H9 (cell line): ENCODE measurements around the gene B3GNT4. TPM values are rescaled to one million over a fixed set of nuclear protein-coding genes. Genes with fewer than 3 reads are reported as not detected.

Source experiments
- DNase-seq: peaks from one replicate; pipeline ENCODE4 v3.0.0-alpha.2; 2017
- H2AFZ ChIP-seq: one replicate; pipeline ENCODE4 v1.6.1; 2013; ENCODE audit warnings: mild to moderate bottlenecking, low read length, control low read depth, moderate library complexity
- H2AK5ac ChIP-seq: 2 replicates; pipeline ENCODE4 v1.6.1; 2013; ENCODE audit warnings: low read length, control low read depth, mixed read lengths; ENCODE audit not compliant: insufficient read length
- H2BK120ac ChIP-seq: one replicate; pipeline ENCODE4 v1.6.1; 2013; ENCODE audit warnings: low read depth, mild to moderate bottlenecking, low read length, control low read depth, inconsistent platforms; ENCODE audit not compliant: poor library complexity, severe bottlenecking
- H2BK12ac ChIP-seq: 2 replicates; pipeline ENCODE4 v1.6.1; 2013; ENCODE audit warnings: low read length, control low read depth, mixed read lengths, low read depth; ENCODE audit not compliant: insufficient read length
- H2BK15ac ChIP-seq: 2 replicates; pipeline ENCODE4 v1.6.1; 2013; ENCODE audit warnings: low read depth, low read length, control low read depth
- H2BK20ac ChIP-seq: one replicate; pipeline ENCODE4 v1.6.1; 2013; ENCODE audit warnings: low read depth, mild to moderate bottlenecking, low read length, control low read depth, inconsistent platforms; ENCODE audit not compliant: poor library complexity, severe bottlenecking
- H2BK5ac ChIP-seq: 2 replicates; pipeline ENCODE4 v1.6.1; 2013; ENCODE audit warnings: low read length, control low read depth, mixed read lengths; ENCODE audit not compliant: insufficient read length
- H3K14ac ChIP-seq: 2 replicates; pipeline ENCODE4 v1.6.1; 2013; ENCODE audit warnings: low read length, control low read depth; ENCODE audit not compliant: insufficient read depth
- H3K18ac ChIP-seq: 2 replicates; pipeline ENCODE4 v1.6.1; 2013; ENCODE audit warnings: low read depth, mild to moderate bottlenecking, mixed read lengths, low read length, control low read depth; ENCODE audit not compliant: insufficient read length
- H3K23ac ChIP-seq: 2 replicates; pipeline ENCODE4 v1.6.1; 2013; ENCODE audit warnings: low read length, control low read depth, mixed read lengths, low read depth; ENCODE audit not compliant: insufficient read length
- H3K23me2 ChIP-seq: 2 replicates; pipeline ENCODE4 v1.6.1; 2013; ENCODE audit warnings: low read depth, mild to moderate bottlenecking, mixed read lengths, low read length, control low read depth; ENCODE audit not compliant: insufficient read length, poor library complexity, severe bottlenecking
- H3K27ac ChIP-seq: 2 replicates; pipeline ENCODE4 v1.5.1; 2013; ENCODE audit warnings: low read length, control low read depth, mixed read lengths, low read depth; ENCODE audit not compliant: insufficient read length
- H3K27me3 ChIP-seq: 2 replicates; pipeline ENCODE4 v1.6.1; 2013; ENCODE audit warnings: low read length, control low read depth, inconsistent platforms; ENCODE audit not compliant: insufficient read depth
- H3K4ac ChIP-seq: 2 replicates; pipeline ENCODE4 v1.6.1; 2013; ENCODE audit warnings: low read depth, mild to moderate bottlenecking, control low read depth, inconsistent platforms, low read length, moderate library complexity
- H3K4me1 ChIP-seq: 2 replicates; pipeline ENCODE4 v1.6.1; 2013; ENCODE audit warnings: low read length, control low read depth, inconsistent platforms; ENCODE audit not compliant: insufficient read depth
- H3K4me2 ChIP-seq: 2 replicates; pipeline ENCODE4 v1.6.1; 2013; ENCODE audit warnings: low read length, control low read depth, mixed read lengths; ENCODE audit not compliant: insufficient read length, insufficient read depth
- H3K56ac ChIP-seq: 2 replicates; pipeline ENCODE4 v1.6.1; 2013; ENCODE audit warnings: low read depth, mild to moderate bottlenecking, mixed read lengths, low read length, control low read depth; ENCODE audit not compliant: insufficient read length
- H3K79me1 ChIP-seq: 2 replicates; pipeline ENCODE4 v1.6.1; 2013; ENCODE audit warnings: low read depth, mild to moderate bottlenecking, moderate library complexity, low read length, control low read depth, inconsistent platforms; ENCODE audit not compliant: insufficient read depth, poor library complexity, severe bottlenecking
- H3K79me2 ChIP-seq: 2 replicates; pipeline ENCODE4 v1.6.1; 2013; ENCODE audit warnings: low read length, control low read depth, inconsistent platforms; ENCODE audit not compliant: insufficient read depth
- H3K9ac ChIP-seq: 2 replicates; pipeline ENCODE4 v1.6.1; 2013; ENCODE audit warnings: low read length, control low read depth, mixed read lengths; ENCODE audit not compliant: insufficient read length; ENCODE audit errors: extremely low read depth
- H3K9me3 ChIP-seq: one replicate; pipeline ENCODE4 v1.6.1; 2013; ENCODE audit warnings: low read depth, low read length, inconsistent platforms; ENCODE audit not compliant: control insufficient read depth
- H3T11ph ChIP-seq: one replicate; pipeline ENCODE4 v1.6.1; 2013; ENCODE audit warnings: mild to moderate bottlenecking, low read length, control low read depth, inconsistent platforms
- H4K20me1 ChIP-seq: one replicate; pipeline ENCODE4 v1.6.1; 2013; ENCODE audit not compliant: control insufficient read depth, insufficient read length, insufficient read depth
- H4K5ac ChIP-seq: 2 replicates; pipeline ENCODE4 v1.6.1; 2013; ENCODE audit warnings: low read depth, mild to moderate bottlenecking, mixed read lengths, low read length, control low read depth; ENCODE audit not compliant: insufficient read length
- H4K8ac ChIP-seq: replicated peaks from 2 replicates; pipeline ENCODE4 v1.6.1; 2013; ENCODE audit warnings: low read length, control low read depth, mixed read lengths, low read depth; ENCODE audit not compliant: insufficient read length
- H4K91ac ChIP-seq: 2 replicates; pipeline ENCODE4 v1.6.1; 2013; ENCODE audit warnings: low read depth, mild to moderate bottlenecking, moderate library complexity, mixed read lengths, low read length, control low read depth; ENCODE audit not compliant: insufficient read length
- H3K27ac Mint-ChIP-seq, 3 experiments: 2 replicates in 2 of 3; 3 replicates in 1 of 3; pipeline ENCODE4 v1.8.0; 2020 to 2021; ENCODE audit warnings: mixed read lengths in 3 of 3, mild to moderate bottlenecking in 1 of 3, moderate library complexity in 1 of 3
- H3K27me3 Mint-ChIP-seq: 2 replicates; pipeline ENCODE4 v1.8.0; 2021; ENCODE audit warnings: low read depth, mild to moderate bottlenecking, moderate library complexity, mixed read lengths
- H3K36me3 Mint-ChIP-seq, 3 experiments: 2 replicates in 2 of 3; 3 replicates in 1 of 3; pipeline ENCODE4 v1.8.0; 2020 to 2021; ENCODE audit warnings: low read depth in 3 of 3, mixed read lengths in 3 of 3; ENCODE audit not compliant: insufficient read depth in 1 of 3
- H3K4me1 Mint-ChIP-seq, 2 experiments: 2 replicates each; pipeline ENCODE4 v1.8.0; 2020; ENCODE audit warnings: mixed read lengths in 2 of 2
- H3K4me3 Mint-ChIP-seq, 2 experiments: 2 replicates in 1 of 2; 3 replicates in 1 of 2; pipeline ENCODE4 v1.8.0; 2020 to 2021; ENCODE audit warnings: mild to moderate bottlenecking in 2 of 2, mixed read lengths in 2 of 2, moderate library complexity in 1 of 2
- H3K9me3 Mint-ChIP-seq, 2 experiments: 2 replicates in 1 of 2; 3 replicates in 1 of 2; pipeline ENCODE4 v1.8.0; 2020; ENCODE audit warnings: mild to moderate bottlenecking in 2 of 2, mixed read lengths in 2 of 2, moderate library complexity in 1 of 2
- WGBS: extraction: QIAGEN DNeasy Blood & Tissue Kit; methylation state at CpG from one replicate; pipeline ENCODE4 v1.1.7; 2013; ENCODE audit warnings: missing lambda C conversion rate, low lambda C conversion rate, mixed read lengths; ENCODE audit not compliant: insufficient read length; ENCODE audit errors: extremely low coverage; 5-methylcytosine and 5-hydroxymethylcytosine counted together
- total RNA-seq: library from RNA; stranded (reverse); gene quantifications from 2 replicates; pipeline ENCODE4 v1.2.1, GENCODE V29; 2021
- TF ChIP-seq, protein P1 (sequence below): fragments of 200-600 bp; sonication (generic); conservative IDR thresholded peaks from 3 replicates; pipeline ENCODE4 v1.8.0; 2021; ENCODE audit warnings: antibody characterized with exemption, mild to moderate bottlenecking

The B3GNT4 gene
- total RNA-seq, 1 experiment from 2014 or later, result 1.0 TPM

DNA sequence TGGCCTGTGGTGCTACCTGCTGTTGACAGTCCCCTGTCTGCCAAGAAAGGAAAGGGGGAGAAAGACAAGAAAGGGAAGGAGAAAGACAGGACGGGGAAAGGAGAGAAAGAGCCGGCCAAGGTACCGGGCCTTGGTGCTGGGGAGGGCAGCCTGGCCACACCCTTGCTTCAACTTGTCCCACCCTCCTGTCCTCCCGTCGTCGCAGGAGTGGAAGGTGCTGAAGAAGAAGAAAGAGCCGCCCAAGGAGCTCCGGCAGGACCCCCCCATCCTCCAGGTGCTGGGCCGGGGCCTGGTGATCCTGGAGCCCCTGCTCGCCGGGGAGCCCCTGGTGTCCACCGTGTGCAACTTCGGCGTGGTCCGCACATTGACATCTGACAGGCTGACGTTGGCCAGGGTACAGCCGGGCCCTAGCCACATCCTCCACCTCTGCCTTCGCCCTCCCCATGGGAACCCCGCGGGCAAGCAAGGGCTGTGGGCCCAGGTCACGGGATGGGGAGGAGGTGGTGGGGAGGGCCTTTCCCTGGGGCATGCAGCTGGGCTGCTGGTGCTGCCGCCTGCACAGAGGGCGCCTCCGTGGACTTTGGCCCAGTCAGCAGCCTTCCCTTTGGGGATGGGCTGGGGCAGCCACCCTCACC, 2.9 kb upstream of the B3GNT4 start:
- H3K18ac ChIP-seq, result no peak overlapping the region
- no peak overlapping the region for H3K56ac ChIP-seq
- H3K4ac ChIP-seq, result no peak overlapping the region
- H4K91ac ChIP-seq, result no peak overlapping the region
- no peak overlapping the region for H3K27ac ChIP-seq
- peak; percentile 61 for DNase-seq
- TF ChIP-seq, protein P1, sequence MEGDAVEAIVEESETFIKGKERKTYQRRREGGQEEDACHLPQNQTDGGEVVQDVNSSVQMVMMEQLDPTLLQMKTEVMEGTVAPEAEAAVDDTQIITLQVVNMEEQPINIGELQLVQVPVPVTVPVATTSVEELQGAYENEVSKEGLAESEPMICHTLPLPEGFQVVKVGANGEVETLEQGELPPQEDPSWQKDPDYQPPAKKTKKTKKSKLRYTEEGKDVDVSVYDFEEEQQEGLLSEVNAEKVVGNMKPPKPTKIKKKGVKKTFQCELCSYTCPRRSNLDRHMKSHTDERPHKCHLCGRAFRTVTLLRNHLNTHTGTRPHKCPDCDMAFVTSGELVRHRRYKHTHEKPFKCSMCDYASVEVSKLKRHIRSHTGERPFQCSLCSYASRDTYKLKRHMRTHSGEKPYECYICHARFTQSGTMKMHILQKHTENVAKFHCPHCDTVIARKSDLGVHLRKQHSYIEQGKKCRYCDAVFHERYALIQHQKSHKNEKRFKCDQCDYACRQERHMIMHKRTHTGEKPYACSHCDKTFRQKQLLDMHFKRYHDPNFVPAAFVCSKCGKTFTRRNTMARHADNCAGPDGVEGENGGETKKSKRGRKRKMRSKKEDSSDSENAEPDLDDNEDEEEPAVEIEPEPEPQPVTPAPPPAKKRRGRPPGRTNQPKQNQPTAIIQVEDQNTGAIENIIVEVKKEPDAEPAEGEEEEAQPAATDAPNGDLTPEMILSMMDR, result peak; percentile 51
- H3K27ac Mint-ChIP-seq, result no peak overlapping the region
- no peak overlapping the region for H3K9ac ChIP-seq
- no peak overlapping the region for H3K4me3 Mint-ChIP-seq
- H3K27me3 Mint-ChIP-seq, result peaks cover 51% of the 10 kb centered on the region
- H3K4me1 ChIP-seq, result peaks cover 2% of the 10 kb centered on the region
- H3K23me2 ChIP-seq, result peaks cover 7% of the 10 kb centered on the region
- H4K5ac ChIP-seq, result no peak overlapping the region
- no peaks in the 10 kb centered on the region for H3K79me2 ChIP-seq
- H3K4me2 ChIP-seq, result no peak overlapping the region
- H2BK15ac ChIP-seq, result no peak overlapping the region
- H3K9me3 ChIP-seq, result no peaks in the 10 kb centered on the region
- no peak overlapping the region for H2BK12ac ChIP-seq
- peaks cover 11 to 18% of the 10 kb centered on the region in 2 experiments for H3K4me1 Mint-ChIP-seq
- no peak overlapping the region for H2BK5ac ChIP-seq
- H2BK120ac ChIP-seq, result no peak overlapping the region
- H2BK20ac ChIP-seq, result no peak overlapping the region
- H3T11ph ChIP-seq, result no peak overlapping the region
- H3K36me3 Mint-ChIP-seq, result no peaks in the 10 kb centered on the region; a peak in 2 of 7 replicates
- no peak overlapping the region for H2AK5ac ChIP-seq
- H4K8ac ChIP-seq, result no peak overlapping the region
- WGBS, result no CpG with 5 or more reads among the region's 24 CpGs
- no peak overlapping the region for H3K14ac ChIP-seq
- H3K9me3 Mint-ChIP-seq, result peaks cover 1% of the 10 kb centered on the region in 2 experiments
- H3K79me1 ChIP-seq, result no peaks in the 10 kb centered on the region
- no peaks in the 10 kb centered on the region for H4K20me1 ChIP-seq
- H2AFZ ChIP-seq, result no peak overlapping the region
- H3K27me3 ChIP-seq, result peaks cover 4% of the 10 kb centered on the region; the same call in 1 of the 2 replicates
- H3K23ac ChIP-seq, result no peak overlapping the region
